WTC11 (cell line): ENCODE results near the gene RITA1. TPM values are rescaled to one million over a fixed set of nuclear protein-coding genes. Genes with fewer than 3 reads are reported as not detected.

Experiments
- ATAC-seq: fragments of 200-7000 bp; cut with Tn5 transposase; 2 replicates; pipeline ENCODE4 v1.10.0; 2021; ENCODE audit warnings: mild to moderate bottlenecking, moderate library complexity
- Bru-seq: library from RNA; stranded (reverse); fragments of 400-500 nt; gene quantifications from one replicate; lab custom pipeline; 2021; lab: Mats Ljungman, UMichigan
- CTCF ChIA-PET: fragments of 300-600 bp; sonication (Branson Sonifier 250); formaldehyde crosslinking; loops from one replicate; lab custom pipeline; 2021; ENCODE audit warnings: antibody characterized with exemption; lab: Charles Lee
- POLR2A ChIA-PET: fragments of 350-600 bp; sonication (Branson Sonifier 250); formaldehyde crosslinking; loops from one replicate; lab custom pipeline; 2021; ENCODE audit warnings: antibody characterized with exemption; lab: Charles Lee
- DNase-seq: peaks from one replicate; pipeline ENCODE4 v3.0.0; 2021; ENCODE audit warnings: low spot score
- H3K27ac Mint-ChIP-seq: 2 replicates; pipeline ENCODE4 v1.8.0; 2021; ENCODE audit warnings: mixed read lengths
- H3K27me3 Mint-ChIP-seq: 2 replicates; pipeline ENCODE4 v1.8.0; 2021; ENCODE audit warnings: low read depth, mild to moderate bottlenecking, moderate library complexity, mixed read lengths
- H3K36me3 Mint-ChIP-seq: 2 replicates; pipeline ENCODE4 v1.8.0; 2021; ENCODE audit warnings: mixed read lengths
- H3K4me1 Mint-ChIP-seq: 2 replicates; pipeline ENCODE4 v1.8.0; 2022; ENCODE audit warnings: mixed read lengths
- H3K4me3 Mint-ChIP-seq: 2 replicates; pipeline ENCODE4 v1.8.0; 2021; ENCODE audit warnings: mild to moderate bottlenecking, moderate library complexity, mixed read lengths
- H3K9me3 Mint-ChIP-seq: 2 replicates; pipeline ENCODE4 v1.8.0; 2021; ENCODE audit warnings: mixed read lengths
- ATF1 ChIP-seq: sonication (generic); formaldehyde crosslinking; IDR thresholded peaks from 2 replicates; pipeline ENCODE4 v1.8.1; 2023; ENCODE audit warnings: mild to moderate bottlenecking, moderate library complexity, missing genetic modification reagents
- CBFB ChIP-seq: sonication (generic); formaldehyde crosslinking; IDR thresholded peaks from 2 replicates; pipeline ENCODE4 v1.8.1; 2022; ENCODE audit warnings: mild to moderate bottlenecking, low read depth, missing genetic modification reagents
- CREM ChIP-seq: sonication (generic); formaldehyde crosslinking; IDR thresholded peaks from 2 replicates; pipeline ENCODE4 v1.8.1; 2022; ENCODE audit warnings: mild to moderate bottlenecking, missing genetic modification reagents, moderate library complexity
- ESRRA ChIP-seq: sonication (generic); formaldehyde crosslinking; IDR thresholded peaks from 2 replicates; pipeline ENCODE4 v1.8.1; 2022; ENCODE audit warnings: mild to moderate bottlenecking, missing genetic modification reagents, borderline replicate concordance
- HMGA2 ChIP-seq: fragments of 250-450 bp; sonication (Bioruptor Pico); IDR thresholded peaks from 2 replicates; pipeline ENCODE4 v1.4.0; 2021; ENCODE audit warnings: mild to moderate bottlenecking, moderate library complexity
- IRF2 ChIP-seq: sonication (generic); formaldehyde crosslinking; IDR thresholded peaks from 2 replicates; pipeline ENCODE4 v1.8.0; 2022; ENCODE audit warnings: low read depth, missing genetic modification reagents, borderline replicate concordance
- JAZF1 ChIP-seq: fragments of 250-450 bp; sonication (Bioruptor Pico); IDR thresholded peaks from 2 replicates; pipeline ENCODE4 v1.9.0; 2021; ENCODE audit warnings: moderate library complexity, mild to moderate bottlenecking, inconsistent platforms
- MYBL2 ChIP-seq: sonication (generic); formaldehyde crosslinking; IDR thresholded peaks from 2 replicates; pipeline ENCODE4 v1.8.1; 2023; ENCODE audit warnings: mild to moderate bottlenecking, moderate library complexity, missing genetic modification reagents
- NFATC4 ChIP-seq: fragments of 250-450 bp; sonication (Bioruptor Pico); IDR thresholded peaks from 2 replicates; pipeline ENCODE4 v1.9.0; 2021; ENCODE audit warnings: mild to moderate bottlenecking
- NFYB ChIP-seq: sonication (generic); formaldehyde crosslinking; conservative IDR thresholded peaks from 2 replicates; pipeline ENCODE4 v1.8.0; 2022; ENCODE audit warnings: low read depth, missing genetic modification reagents
- NR1H2 ChIP-seq: sonication (generic); formaldehyde crosslinking; IDR thresholded peaks from 2 replicates; pipeline ENCODE4 v1.9.0; 2021; ENCODE audit warnings: mild to moderate bottlenecking, moderate library complexity, missing genetic modification reagents
- TCF7 ChIP-seq: sonication (generic); formaldehyde crosslinking; IDR thresholded peaks from 2 replicates; pipeline ENCODE4 v1.8.0; 2022; ENCODE audit warnings: mild to moderate bottlenecking, low read depth, missing genetic modification reagents, moderate library complexity
- TEAD4 ChIP-seq: sonication (generic); formaldehyde crosslinking; IDR thresholded peaks from 2 replicates; pipeline ENCODE4 v1.8.0; 2022; ENCODE audit warnings: mild to moderate bottlenecking, missing genetic modification reagents
- TP53 ChIP-seq: sonication (generic); formaldehyde crosslinking; IDR thresholded peaks from 2 replicates; pipeline ENCODE4 v1.8.1; 2023; ENCODE audit warnings: mild to moderate bottlenecking, missing genetic modification reagents
- ZBTB21 ChIP-seq: sonication (generic); formaldehyde crosslinking; IDR thresholded peaks from 2 replicates; pipeline ENCODE4 v1.8.1; 2023; ENCODE audit warnings: mild to moderate bottlenecking, missing genetic modification reagents, borderline replicate concordance
- ZNF138 ChIP-seq: sonication (generic); formaldehyde crosslinking; conservative IDR thresholded peaks from 2 replicates; pipeline ENCODE4 v1.8.1; 2022; ENCODE audit warnings: mild to moderate bottlenecking, moderate library complexity, missing genetic modification reagents
- ZNF423 ChIP-seq: fragments of 250-450 bp; sonication (Bioruptor Pico); IDR thresholded peaks from 2 replicates; pipeline ENCODE4 v2.1.2; 2022; ENCODE audit warnings: mild to moderate bottlenecking, moderate library complexity
- ZNF671 ChIP-seq: fragments of 250-450 bp; sonication (Bioruptor Pico); IDR thresholded peaks from 2 replicates; pipeline ENCODE4 v1.8.0; 2021; ENCODE audit warnings: mild to moderate bottlenecking
- long read RNA-seq, 3 experiments: library from RNA in 1 of 3; library from capped mRNA in 1 of 3; library from polyadenylated mRNA in 1 of 3; unstranded in 2 of 3; stranded (forward) in 1 of 3; transcript quantifications; one replicate each; pipeline ENCODE4 v2.0.0, GENCODE V29; 2021
- total RNA-seq: library from RNA; stranded (reverse); gene quantifications from 3 replicates; pipeline ENCODE4 v1.2.3, GENCODE V29; 2021
- TF ChIP-seq, protein P1 (sequence below): fragments of 250-450 bp; sonication (Bioruptor Pico); IDR thresholded peaks from 2 replicates; pipeline ENCODE4 v1.9.0; 2021; ENCODE audit warnings: mild to moderate bottlenecking, borderline replicate concordance
- TF ChIP-seq, protein P2 (sequence below): sonication (generic); formaldehyde crosslinking; IDR thresholded peaks from 2 replicates; pipeline ENCODE4 v1.8.0; 2023; ENCODE audit warnings: mild to moderate bottlenecking, missing genetic modification reagents
- TF ChIP-seq, protein P3 (sequence below): sonication (generic); formaldehyde crosslinking; conservative IDR thresholded peaks from 2 replicates; pipeline ENCODE4 v1.8.1; 2023; ENCODE audit warnings: mild to moderate bottlenecking, low read depth, missing genetic modification reagents, moderate library complexity
- TF ChIP-seq, protein P4 (sequence below): fragments of 250-450 bp; sonication (Bioruptor Pico); IDR thresholded peaks from 2 replicates; pipeline ENCODE4 v1.9.0; 2021; ENCODE audit warnings: moderate library complexity, mild to moderate bottlenecking, inconsistent platforms, borderline replicate concordance

RITA1 gene, protein sequence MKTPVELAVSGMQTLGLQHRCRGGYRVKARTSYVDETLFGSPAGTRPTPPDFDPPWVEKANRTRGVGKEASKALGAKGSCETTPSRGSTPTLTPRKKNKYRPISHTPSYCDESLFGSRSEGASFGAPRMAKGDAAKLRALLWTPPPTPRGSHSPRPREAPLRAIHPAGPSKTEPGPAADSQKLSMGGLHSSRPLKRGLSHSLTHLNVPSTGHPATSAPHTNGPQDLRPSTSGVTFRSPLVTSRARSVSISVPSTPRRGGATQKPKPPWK
- total RNA-seq (26.4 to 29.3 TPM (median 27.1 TPM) in 3 replicates), Bru-seq, nascent RNA (percentile 71 among the genes with signal in this experiment)
- long read RNA-seq, experiment 1, transcript RITA1-201 (4 exons, 2,053 nt): major isoform, 71 of 91 reads
- long read RNA-seq, experiment 1, transcript RITA1-203 (3 exons, 1,898 nt): minor isoform, 7 of 91 reads
- long read RNA-seq, experiment 1, partial matches to known transcripts: 8 of 91 reads
- long read RNA-seq, experiment 1, other reads (novel, unspliced or antisense): 2 of 91 reads
- long read RNA-seq, experiment 2, transcript RITA1-201 (4 exons, 2,053 nt): major isoform, 23 of 42 reads
- long read RNA-seq, experiment 2, partial matches to known transcripts: 7 of 42 reads
- long read RNA-seq, experiment 2, other reads (novel, unspliced or antisense): 11 of 42 reads
- long read RNA-seq, experiment 3, transcript RITA1-201 (4 exons, 2,053 nt): major isoform, 29 of 44 reads
- long read RNA-seq, experiment 3, partial matches to known transcripts: 8 of 44 reads
- long read RNA-seq, experiment 3, other reads (novel, unspliced or antisense): 0 of 44 reads

DNA sequence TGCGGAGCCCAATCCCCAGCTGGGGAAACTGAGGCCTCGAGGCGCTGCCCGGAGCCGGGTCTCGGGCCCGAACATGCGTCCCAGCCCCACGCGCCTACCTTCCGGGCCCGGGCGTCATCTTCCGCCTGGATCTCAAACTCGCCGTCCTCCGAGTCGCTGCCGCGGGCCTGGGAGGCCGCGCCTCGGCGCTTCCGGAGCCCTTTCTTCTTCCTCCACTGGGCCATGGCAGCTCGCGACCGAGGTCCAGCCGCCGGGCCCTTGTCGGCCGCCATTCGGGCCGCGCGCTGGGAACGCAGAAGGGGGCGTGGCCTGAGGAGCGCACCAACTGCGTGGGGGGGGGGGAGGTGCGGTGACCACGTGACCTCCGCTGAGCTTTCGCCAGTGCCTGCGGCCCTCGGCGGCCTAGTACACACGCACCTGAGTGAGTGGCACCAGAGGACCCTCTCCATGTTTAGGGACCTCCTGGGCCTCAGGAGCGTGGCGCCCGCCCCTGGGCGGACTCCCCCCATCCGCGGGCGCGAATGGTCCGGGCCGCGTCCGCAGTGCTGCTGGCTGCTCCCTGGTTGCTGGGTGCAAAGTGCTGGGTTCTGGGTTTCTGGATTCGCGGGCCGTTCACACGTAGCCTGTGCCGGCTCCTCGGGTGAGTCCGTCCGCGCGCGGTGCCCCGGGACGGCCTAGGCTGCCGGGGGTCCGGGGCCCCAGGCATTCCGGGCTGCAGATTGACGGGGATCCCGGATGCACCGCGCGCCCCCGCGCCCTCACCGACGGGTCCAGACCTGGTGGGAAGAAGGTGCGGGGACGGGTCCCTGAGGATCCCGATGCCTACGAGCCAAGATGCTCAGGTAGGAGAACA lies at the start of gene RITA1, which contains the start of gene DDX54:
Gene RITA1, plus strand, starts transcription at position 542 of the 853 bp plus-strand sequence. CDS start 1,026 bp downstream, outside the sequence.
Gene DDX54, minus strand, starts transcription at position 299 of the 853 bp plus-strand sequence. Its CDS starts 27 bp downstream, at position 272.
- H3K4me3 Mint-ChIP-seq: peak within 1 kb of the TSS; percentile 88
- no peaks in the 10 kb centered on the region for H3K9me3 Mint-ChIP-seq
- ATAC-seq (peak; percentile 87), DNase-seq (peak; percentile 86)
- H3K4me1 Mint-ChIP-seq: peaks cover 14% of the 10 kb centered on the region
- ChIA-PET CTCF (interaction anchor here (0.5 to 4.3 kb wide), 10 partner anchors 10 to 240 kb away, joined by 3 to 21 read pairs (median 5); partner anchors contain the start of genes CFAP73 and RASAL1), POLR2A (interaction anchor here (1.6 kb wide), 1 partner anchor 60 kb away, joined by 5 read pairs; no protein-coding TSS in a partner anchor)
- no peaks in the 10 kb centered on the region for H3K27me3 Mint-ChIP-seq
- peaks cover 29% of the 10 kb centered on the region for H3K36me3 Mint-ChIP-seq
- peak within 1 kb of the TSS; percentile 76 for H3K27ac Mint-ChIP-seq
- TF ChIP-seq JAZF1 (CRISPR knock-in tag): no peak
- TF ChIP-seq ATF1 (CRISPR knock-in tag): 0 out of 2 replicates have a peak, but pooled peaks have one; percentile 68
- TF ChIP-seq, protein P1, sequence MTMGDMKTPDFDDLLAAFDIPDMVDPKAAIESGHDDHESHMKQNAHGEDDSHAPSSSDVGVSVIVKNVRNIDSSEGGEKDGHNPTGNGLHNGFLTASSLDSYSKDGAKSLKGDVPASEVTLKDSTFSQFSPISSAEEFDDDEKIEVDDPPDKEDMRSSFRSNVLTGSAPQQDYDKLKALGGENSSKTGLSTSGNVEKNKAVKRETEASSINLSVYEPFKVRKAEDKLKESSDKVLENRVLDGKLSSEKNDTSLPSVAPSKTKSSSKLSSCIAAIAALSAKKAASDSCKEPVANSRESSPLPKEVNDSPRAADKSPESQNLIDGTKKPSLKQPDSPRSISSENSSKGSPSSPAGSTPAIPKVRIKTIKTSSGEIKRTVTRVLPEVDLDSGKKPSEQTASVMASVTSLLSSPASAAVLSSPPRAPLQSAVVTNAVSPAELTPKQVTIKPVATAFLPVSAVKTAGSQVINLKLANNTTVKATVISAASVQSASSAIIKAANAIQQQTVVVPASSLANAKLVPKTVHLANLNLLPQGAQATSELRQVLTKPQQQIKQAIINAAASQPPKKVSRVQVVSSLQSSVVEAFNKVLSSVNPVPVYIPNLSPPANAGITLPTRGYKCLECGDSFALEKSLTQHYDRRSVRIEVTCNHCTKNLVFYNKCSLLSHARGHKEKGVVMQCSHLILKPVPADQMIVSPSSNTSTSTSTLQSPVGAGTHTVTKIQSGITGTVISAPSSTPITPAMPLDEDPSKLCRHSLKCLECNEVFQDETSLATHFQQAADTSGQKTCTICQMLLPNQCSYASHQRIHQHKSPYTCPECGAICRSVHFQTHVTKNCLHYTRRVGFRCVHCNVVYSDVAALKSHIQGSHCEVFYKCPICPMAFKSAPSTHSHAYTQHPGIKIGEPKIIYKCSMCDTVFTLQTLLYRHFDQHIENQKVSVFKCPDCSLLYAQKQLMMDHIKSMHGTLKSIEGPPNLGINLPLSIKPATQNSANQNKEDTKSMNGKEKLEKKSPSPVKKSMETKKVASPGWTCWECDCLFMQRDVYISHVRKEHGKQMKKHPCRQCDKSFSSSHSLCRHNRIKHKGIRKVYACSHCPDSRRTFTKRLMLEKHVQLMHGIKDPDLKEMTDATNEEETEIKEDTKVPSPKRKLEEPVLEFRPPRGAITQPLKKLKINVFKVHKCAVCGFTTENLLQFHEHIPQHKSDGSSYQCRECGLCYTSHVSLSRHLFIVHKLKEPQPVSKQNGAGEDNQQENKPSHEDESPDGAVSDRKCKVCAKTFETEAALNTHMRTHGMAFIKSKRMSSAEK: 0 out of 2 replicates have a peak, but pooled peaks have one; percentile 44
- no peak for TF ChIP-seq CREM
- no peak for TF ChIP-seq TEAD4 (CRISPR knock-in tag)
- peak; percentile 81; the same call in 1 of the 2 replicates for TF ChIP-seq ZBTB21
- no peak for TF ChIP-seq ZNF423 (CRISPR knock-in tag)
- TF ChIP-seq NR1H2 (CRISPR knock-in tag): no peak
- no peak for TF ChIP-seq HMGA2
- TF ChIP-seq NFYB (CRISPR knock-in tag): no peak
- no peak for TF ChIP-seq IRF2 (CRISPR knock-in tag)
- TF ChIP-seq MYBL2: no peak
- TF ChIP-seq, protein P2, sequence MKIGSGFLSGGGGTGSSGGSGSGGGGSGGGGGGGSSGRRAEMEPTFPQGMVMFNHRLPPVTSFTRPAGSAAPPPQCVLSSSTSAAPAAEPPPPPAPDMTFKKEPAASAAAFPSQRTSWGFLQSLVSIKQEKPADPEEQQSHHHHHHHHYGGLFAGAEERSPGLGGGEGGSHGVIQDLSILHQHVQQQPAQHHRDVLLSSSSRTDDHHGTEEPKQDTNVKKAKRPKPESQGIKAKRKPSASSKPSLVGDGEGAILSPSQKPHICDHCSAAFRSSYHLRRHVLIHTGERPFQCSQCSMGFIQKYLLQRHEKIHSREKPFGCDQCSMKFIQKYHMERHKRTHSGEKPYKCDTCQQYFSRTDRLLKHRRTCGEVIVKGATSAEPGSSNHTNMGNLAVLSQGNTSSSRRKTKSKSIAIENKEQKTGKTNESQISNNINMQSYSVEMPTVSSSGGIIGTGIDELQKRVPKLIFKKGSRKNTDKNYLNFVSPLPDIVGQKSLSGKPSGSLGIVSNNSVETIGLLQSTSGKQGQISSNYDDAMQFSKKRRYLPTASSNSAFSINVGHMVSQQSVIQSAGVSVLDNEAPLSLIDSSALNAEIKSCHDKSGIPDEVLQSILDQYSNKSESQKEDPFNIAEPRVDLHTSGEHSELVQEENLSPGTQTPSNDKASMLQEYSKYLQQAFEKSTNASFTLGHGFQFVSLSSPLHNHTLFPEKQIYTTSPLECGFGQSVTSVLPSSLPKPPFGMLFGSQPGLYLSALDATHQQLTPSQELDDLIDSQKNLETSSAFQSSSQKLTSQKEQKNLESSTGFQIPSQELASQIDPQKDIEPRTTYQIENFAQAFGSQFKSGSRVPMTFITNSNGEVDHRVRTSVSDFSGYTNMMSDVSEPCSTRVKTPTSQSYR (CRISPR knock-in tag): 0 out of 2 replicates have a peak, but pooled peaks have one; percentile 17
- no peak for TF ChIP-seq ZNF671 (CRISPR knock-in tag)
- no peak for TF ChIP-seq ZNF138 (CRISPR knock-in tag)
- TF ChIP-seq, protein P3, sequence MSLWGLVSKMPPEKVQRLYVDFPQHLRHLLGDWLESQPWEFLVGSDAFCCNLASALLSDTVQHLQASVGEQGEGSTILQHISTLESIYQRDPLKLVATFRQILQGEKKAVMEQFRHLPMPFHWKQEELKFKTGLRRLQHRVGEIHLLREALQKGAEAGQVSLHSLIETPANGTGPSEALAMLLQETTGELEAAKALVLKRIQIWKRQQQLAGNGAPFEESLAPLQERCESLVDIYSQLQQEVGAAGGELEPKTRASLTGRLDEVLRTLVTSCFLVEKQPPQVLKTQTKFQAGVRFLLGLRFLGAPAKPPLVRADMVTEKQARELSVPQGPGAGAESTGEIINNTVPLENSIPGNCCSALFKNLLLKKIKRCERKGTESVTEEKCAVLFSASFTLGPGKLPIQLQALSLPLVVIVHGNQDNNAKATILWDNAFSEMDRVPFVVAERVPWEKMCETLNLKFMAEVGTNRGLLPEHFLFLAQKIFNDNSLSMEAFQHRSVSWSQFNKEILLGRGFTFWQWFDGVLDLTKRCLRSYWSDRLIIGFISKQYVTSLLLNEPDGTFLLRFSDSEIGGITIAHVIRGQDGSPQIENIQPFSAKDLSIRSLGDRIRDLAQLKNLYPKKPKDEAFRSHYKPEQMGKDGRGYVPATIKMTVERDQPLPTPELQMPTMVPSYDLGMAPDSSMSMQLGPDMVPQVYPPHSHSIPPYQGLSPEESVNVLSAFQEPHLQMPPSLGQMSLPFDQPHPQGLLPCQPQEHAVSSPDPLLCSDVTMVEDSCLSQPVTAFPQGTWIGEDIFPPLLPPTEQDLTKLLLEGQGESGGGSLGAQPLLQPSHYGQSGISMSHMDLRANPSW: no peak
- no peak for TF ChIP-seq TP53 (CRISPR knock-in tag)
- TF ChIP-seq, protein P4, sequence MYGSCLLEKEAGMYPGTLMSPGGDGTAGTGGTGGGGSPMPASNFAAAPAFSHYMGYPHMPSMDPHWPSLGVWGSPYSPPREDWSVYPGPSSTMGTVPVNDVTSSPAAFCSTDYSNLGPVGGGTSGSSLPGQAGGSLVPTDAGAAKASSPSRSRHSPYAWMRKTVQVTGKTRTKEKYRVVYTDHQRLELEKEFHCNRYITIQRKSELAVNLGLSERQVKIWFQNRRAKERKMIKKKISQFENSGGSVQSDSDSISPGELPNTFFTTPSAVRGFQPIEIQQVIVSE (CRISPR knock-in tag): no peak
- no peak for TF ChIP-seq TCF7 (CRISPR knock-in tag)
- no peak for TF ChIP-seq NFATC4 (CRISPR knock-in tag)
- peak; percentile 96; the same call in 1 of the 2 replicates for TF ChIP-seq CBFB (CRISPR knock-in tag)
- TF ChIP-seq ESRRA (CRISPR knock-in tag): peak; percentile 67; the same call in 1 of the 2 replicates
